Left ventricle myocardium inferior (tissue), 1 donor: Measurements from ENCODE around the gene METRN. TPM values are rescaled to one million over a fixed set of nuclear protein-coding genes. Genes with fewer than 3 reads are reported as not detected.
"Not testable (repeated sequence)": the region's sequence is repeated elsewhere in the genome, so short reads cannot be mapped to it uniquely, and the experiment has no call there.

ENCODE experiments used
- DNase-seq: peaks from one replicate; pipeline ENCODE4 v3.0.0-alpha.2; 2020
- H3K27ac ChIP-seq: fragments of 200-600 bp; replicated peaks from 2 replicates; pipeline ENCODE4 v1.8.0; 2021
- H3K27me3 ChIP-seq: fragments of 200-600 bp; 2 replicates; pipeline ENCODE4 v1.8.0; 2021; ENCODE audit warnings: low read depth
- H3K36me3 ChIP-seq: fragments of 200-600 bp; 2 replicates; pipeline ENCODE4 v1.8.0; 2021
- H3K4me1 ChIP-seq: fragments of 200-600 bp; 2 replicates; pipeline ENCODE4 v1.8.0; 2021
- H3K4me3 ChIP-seq: fragments of 200-600 bp; 2 replicates; pipeline ENCODE4 v1.8.0; 2021; ENCODE audit warnings: mild to moderate bottlenecking, moderate library complexity
- H3K9me3 ChIP-seq: fragments of 200-600 bp; replicated peaks from 2 replicates; pipeline ENCODE4 v1.8.0; 2021
- intact Hi-C: fragments of 100-400 bp; cut with micrococcal nuclease; formaldehyde crosslinking; loops from one replicate; pipeline ENCODE4 v1.11.0; 2022
- total RNA-seq: library from RNA; stranded (reverse); fragmentation: NEBNext Ultra II Directional; extraction: Animal tissue kit (Norgen Biotek cat#: 25700); gene quantifications from one replicate; pipeline ENCODE4 v1.2.1, GENCODE V29; 2021
- TF ChIP-seq, protein P1 (sequence below): fragments of 200-600 bp; IDR thresholded peaks from 2 replicates; pipeline ENCODE4 v1.8.0; 2021; ENCODE audit warnings: antibody characterized with exemption, mild to moderate bottlenecking, borderline replicate concordance
- donor health status: DM: no; HTN: yes; CAD: no; lungs with severe emphysema.

The METRN gene
- total RNA-seq, 1 donor from 2014 or later, result 62.5 TPM

GRCh38 chr16:740764-741505 lies 26.0 kb downstream of the METRN start, which contains the start of gene CIAO3:
TSS of gene CIAO3 (minus strand) at chr16:740997. CDS start at chr16:740985, 12 bp downstream.
- peak; percentile 89 for DNase-seq
- intact Hi-C loops, result no loop called here

GRCh38 chr16:741986-742629 lies 27.2 kb downstream of the METRN start:
- H3K27me3 ChIP-seq, result peaks cover 40% of the 10 kb centered on the region
- H3K36me3 ChIP-seq, result peaks cover 17% of the 10 kb centered on the region
- peaks cover 21% of the 10 kb centered on the region for H3K4me1 ChIP-seq
- no peak for DNase-seq
- no peak overlapping the region for H3K4me3 ChIP-seq
- H3K27ac ChIP-seq, result no peak overlapping the region
- H3K9me3 ChIP-seq, result no peaks in the 10 kb centered on the region
- intact Hi-C loops, result no loop called here
- TF ChIP-seq, protein P1, sequence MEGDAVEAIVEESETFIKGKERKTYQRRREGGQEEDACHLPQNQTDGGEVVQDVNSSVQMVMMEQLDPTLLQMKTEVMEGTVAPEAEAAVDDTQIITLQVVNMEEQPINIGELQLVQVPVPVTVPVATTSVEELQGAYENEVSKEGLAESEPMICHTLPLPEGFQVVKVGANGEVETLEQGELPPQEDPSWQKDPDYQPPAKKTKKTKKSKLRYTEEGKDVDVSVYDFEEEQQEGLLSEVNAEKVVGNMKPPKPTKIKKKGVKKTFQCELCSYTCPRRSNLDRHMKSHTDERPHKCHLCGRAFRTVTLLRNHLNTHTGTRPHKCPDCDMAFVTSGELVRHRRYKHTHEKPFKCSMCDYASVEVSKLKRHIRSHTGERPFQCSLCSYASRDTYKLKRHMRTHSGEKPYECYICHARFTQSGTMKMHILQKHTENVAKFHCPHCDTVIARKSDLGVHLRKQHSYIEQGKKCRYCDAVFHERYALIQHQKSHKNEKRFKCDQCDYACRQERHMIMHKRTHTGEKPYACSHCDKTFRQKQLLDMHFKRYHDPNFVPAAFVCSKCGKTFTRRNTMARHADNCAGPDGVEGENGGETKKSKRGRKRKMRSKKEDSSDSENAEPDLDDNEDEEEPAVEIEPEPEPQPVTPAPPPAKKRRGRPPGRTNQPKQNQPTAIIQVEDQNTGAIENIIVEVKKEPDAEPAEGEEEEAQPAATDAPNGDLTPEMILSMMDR, result no peak

More at GRCh38 chr16:740764-741505, 26.0 kb downstream of the METRN start, which contains the start of gene CIAO3:
- TF ChIP-seq, protein P1, result peak; percentile 96
- Histone ChIP-seq H3K27me3 (peaks cover 40% of the 10 kb centered on the region), H3K27ac (peak within 1 kb of the TSS; percentile 84), H3K4me1 (peaks cover 21% of the 10 kb centered on the region), H3K36me3 (peaks cover 28% of the 10 kb centered on the region), H3K9me3 (no peaks in the 10 kb centered on the region), H3K4me3 (peak within 1 kb of the TSS; percentile 100)

- DNase-seq, H3K36me3 ChIP-seq, intact Hi-C loops, H3K4me3 ChIP-seq, H3K9me3 ChIP-seq, H3K27ac ChIP-seq: not testable (repeated sequence)
- H3K4me1 ChIP-seq, result peaks cover 21% of the 10 kb centered on the region
- peaks cover 40% of the 10 kb centered on the region for H3K27me3 ChIP-seq
Observed at GRCh38 chr16:742894-743293, 28.0 kb downstream of the METRN start.

DNA sequence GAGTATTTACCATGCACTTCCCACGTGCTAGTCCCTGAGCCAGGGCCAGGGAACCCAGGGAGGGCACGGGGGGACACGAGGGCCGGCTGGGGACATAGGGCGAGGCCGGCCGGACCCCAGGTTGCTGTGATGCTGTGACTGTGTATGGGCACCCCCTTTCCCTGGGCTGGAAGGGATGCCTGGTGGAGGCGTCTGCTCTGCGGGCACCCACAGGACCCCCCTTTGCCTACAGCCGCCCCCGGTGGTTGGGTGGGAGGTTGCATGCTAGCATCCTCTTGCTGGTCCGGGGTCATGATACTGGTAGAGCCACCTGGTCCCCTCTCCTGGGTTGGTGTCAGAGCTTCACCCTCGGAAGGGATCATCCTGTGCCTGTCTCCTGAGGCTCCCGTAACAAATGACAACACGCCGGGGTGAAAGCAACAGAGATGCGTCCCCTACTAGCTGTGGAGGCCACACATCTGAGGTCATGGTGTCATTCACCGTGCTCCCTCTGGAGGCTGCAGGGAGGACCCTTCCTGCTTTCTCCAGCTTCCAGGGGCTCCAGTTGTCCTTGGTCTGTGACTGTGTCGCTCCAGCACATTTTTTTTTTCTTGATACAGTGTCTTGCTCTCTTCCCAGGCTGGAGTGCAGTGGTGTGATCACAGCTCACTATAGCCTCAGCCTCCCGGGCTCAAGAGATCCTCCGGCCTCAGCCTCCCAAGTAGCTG lies 29.0 kb downstream of the METRN start:
- DNase-seq, result no peak
- H3K27ac ChIP-seq, result no peak overlapping the region

GRCh38 chr16:745739-746138 lies 30.8 kb downstream of the METRN start:
- Histone ChIP-seq H3K27me3 (peaks cover 40% of the 10 kb centered on the region), H3K27ac (no peak overlapping the region), H3K9me3 (no peaks in the 10 kb centered on the region), H3K4me3 (no peak overlapping the region), H3K36me3 (no peaks in the 10 kb centered on the region), H3K4me1 (peaks cover 6% of the 10 kb centered on the region)
- intact Hi-C loops, result no loop called here
- no peak for DNase-seq
- TF ChIP-seq, protein P1, result no peak

More for the DNA sequence above, 29.0 kb downstream of the METRN start:
- H3K27me3 ChIP-seq, result peaks cover 40% of the 10 kb centered on the region
- TF ChIP-seq, protein P1, result no peak
- intact Hi-C loops, result no loop called here
- no peaks in the 10 kb centered on the region for H3K9me3 ChIP-seq
- peaks cover 4% of the 10 kb centered on the region for H3K36me3 ChIP-seq
- H3K4me1 ChIP-seq, result peaks cover 21% of the 10 kb centered on the region
- no peak overlapping the region for H3K4me3 ChIP-seq
